ENCODE data around the gene CCDC85B.

DNA sequence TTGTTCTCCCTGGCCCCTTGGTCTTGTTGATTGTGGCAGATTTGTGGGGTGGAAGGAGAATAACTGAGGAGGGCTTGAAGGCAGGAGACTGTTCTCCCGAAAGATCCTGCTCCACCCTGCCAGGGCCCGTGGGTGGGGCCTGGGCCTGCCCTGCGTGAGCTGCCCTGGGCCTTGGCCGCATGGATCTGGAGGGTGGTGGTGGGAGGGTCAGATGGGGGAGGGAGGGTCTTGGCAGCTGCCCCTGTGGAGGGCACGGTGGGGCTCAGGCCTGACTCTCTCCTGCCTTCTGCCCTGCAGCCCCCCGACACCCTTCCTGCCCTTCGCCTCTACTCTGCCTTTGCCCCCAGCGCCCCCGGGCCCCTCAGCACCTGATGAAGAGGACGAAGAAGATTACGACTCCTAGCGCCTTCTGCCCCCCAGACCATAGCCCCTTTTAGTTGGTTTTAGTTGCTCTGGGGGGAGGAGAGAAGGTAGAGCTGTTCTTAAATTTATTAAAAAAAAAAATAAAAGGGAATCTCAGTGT lies 30.6 kb downstream of the CCDC85B start:
- TF ChIP-seq, protein P1, sequence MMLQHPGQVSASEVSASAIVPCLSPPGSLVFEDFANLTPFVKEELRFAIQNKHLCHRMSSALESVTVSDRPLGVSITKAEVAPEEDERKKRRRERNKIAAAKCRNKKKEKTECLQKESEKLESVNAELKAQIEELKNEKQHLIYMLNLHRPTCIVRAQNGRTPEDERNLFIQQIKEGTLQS (IDR thresholded peaks at IDR 0.05): no peak
- TF ChIP-seq, protein P2, sequence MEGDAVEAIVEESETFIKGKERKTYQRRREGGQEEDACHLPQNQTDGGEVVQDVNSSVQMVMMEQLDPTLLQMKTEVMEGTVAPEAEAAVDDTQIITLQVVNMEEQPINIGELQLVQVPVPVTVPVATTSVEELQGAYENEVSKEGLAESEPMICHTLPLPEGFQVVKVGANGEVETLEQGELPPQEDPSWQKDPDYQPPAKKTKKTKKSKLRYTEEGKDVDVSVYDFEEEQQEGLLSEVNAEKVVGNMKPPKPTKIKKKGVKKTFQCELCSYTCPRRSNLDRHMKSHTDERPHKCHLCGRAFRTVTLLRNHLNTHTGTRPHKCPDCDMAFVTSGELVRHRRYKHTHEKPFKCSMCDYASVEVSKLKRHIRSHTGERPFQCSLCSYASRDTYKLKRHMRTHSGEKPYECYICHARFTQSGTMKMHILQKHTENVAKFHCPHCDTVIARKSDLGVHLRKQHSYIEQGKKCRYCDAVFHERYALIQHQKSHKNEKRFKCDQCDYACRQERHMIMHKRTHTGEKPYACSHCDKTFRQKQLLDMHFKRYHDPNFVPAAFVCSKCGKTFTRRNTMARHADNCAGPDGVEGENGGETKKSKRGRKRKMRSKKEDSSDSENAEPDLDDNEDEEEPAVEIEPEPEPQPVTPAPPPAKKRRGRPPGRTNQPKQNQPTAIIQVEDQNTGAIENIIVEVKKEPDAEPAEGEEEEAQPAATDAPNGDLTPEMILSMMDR (IDR thresholded peaks at IDR 0.05; ENCODE audit: low read depth, low read length, missing input control): no peak
- TF ChIP-seq SP1 (IDR thresholded peaks at IDR 0.05): no peak
